Panc1 (cell line): ENCODE data around the gene ZNF691. TPM values are rescaled to one million over a fixed set of nuclear protein-coding genes. Genes with fewer than 3 reads are reported as not detected.
"Not testable (repeated sequence)": the region's sequence is repeated elsewhere in the genome, so short reads cannot be mapped to it uniquely, and the experiment has no call there.

Experiments
- ATAC-seq: fragments of 200-7000 bp; cut with Tn5 transposase; 2 replicates; pipeline ENCODE4 v1.9.1; 2020; ENCODE audit warnings: mild to moderate bottlenecking, moderate library complexity
- BruUV-seq: library from RNA; stranded (reverse); fragments of 400-500 nt; replicated peaks from 2 replicates; lab custom pipeline; 2021; lab: Mats Ljungman, UMichigan
- CTCF ChIA-PET: fragments of 300-600 bp; sonication (Branson Sonifier 250); formaldehyde crosslinking; loops from one replicate; lab custom pipeline; 2022; ENCODE audit warnings: antibody characterized with exemption; lab: Charles Lee
- POLR2A ChIA-PET: fragments of 300-600 bp; sonication (Branson Sonifier 250); formaldehyde crosslinking; loops from one replicate; lab custom pipeline; 2022; ENCODE audit warnings: antibody characterized with exemption; lab: Charles Lee
- DNase-seq: peaks from one replicate; pipeline ENCODE4 v3.0.0-alpha.2; 2010; ENCODE audit warnings: low read depth, low spot score
- H3K27ac ChIP-seq: 2 replicates; pipeline ENCODE4 v1.5.1; 2011; ENCODE audit warnings: mild to moderate bottlenecking, low read length, inconsistent platforms
- H3K27me3 ChIP-seq: fragments of 200-500 bp; sonication (Bioruptor generic); 2 replicates; pipeline ENCODE4 v1.6.0; 2014; ENCODE audit warnings: low read length, inconsistent platforms; ENCODE audit not compliant: control insufficient read depth, insufficient read depth
- H3K36me3 ChIP-seq: fragments of 200-500 bp; sonication (Bioruptor generic); 2 replicates; pipeline ENCODE4 v1.5.1; 2014; ENCODE audit warnings: inconsistent platforms, mild to moderate bottlenecking, low read length, moderate library complexity; ENCODE audit not compliant: control insufficient read depth, insufficient read depth
- H3K4me1 ChIP-seq: 2 replicates; pipeline ENCODE4 v1.5.1; 2011; ENCODE audit warnings: inconsistent platforms, mild to moderate bottlenecking, low read length, moderate library complexity; ENCODE audit not compliant: control insufficient read depth, insufficient read depth
- H3K4me3 ChIP-seq, 2 experiments: 2 replicates each; pipeline ENCODE4 v1.5.1; 2011 to 2012; ENCODE audit warnings: low read depth in 2 of 2, low read length in 2 of 2, mild to moderate bottlenecking in 2 of 2, inconsistent platforms in 1 of 2, moderate library complexity in 1 of 2
- H3K9me3 ChIP-seq: fragments of 200-500 bp; sonication (Bioruptor generic); 2 replicates; pipeline ENCODE4 v1.5.1; 2014; ENCODE audit warnings: low read depth, mild to moderate bottlenecking, inconsistent platforms, low read length, moderate library complexity; ENCODE audit not compliant: control insufficient read depth, insufficient read depth
- CTCF ChIP-seq: fragments of 450-650 bp; IDR thresholded peaks from 2 replicates; pipeline ENCODE4 v1.5.1; 2017; ENCODE audit warnings: mild to moderate bottlenecking
- POLR2AphosphoS5 ChIP-seq: IDR thresholded peaks from 2 replicates; pipeline ENCODE4 v1.6.1; 2012; ENCODE audit warnings: mild to moderate bottlenecking, low read depth, low read length, moderate library complexity
- SIN3A ChIP-seq: IDR thresholded peaks from 2 replicates; pipeline ENCODE4 v1.6.1; 2012; ENCODE audit warnings: low read depth, mild to moderate bottlenecking, low read length, moderate library complexity, borderline replicate concordance; ENCODE audit not compliant: insufficient read depth
- TCF7L2 ChIP-seq: IDR thresholded peaks from 2 replicates; pipeline ENCODE4 v1.6.1; 2011; ENCODE audit warnings: mild to moderate bottlenecking, low read depth, low read length, inconsistent platforms
- in situ Hi-C: cut with HindIII; loops from 2 replicates; pipeline ENCODE4 v1.10.0; 2016; ENCODE audit warnings: low sequenced_read_pairs, low pct_unique_long_range_greater_than_20kb
- intact Hi-C: fragments of 100-400 bp; cut with micrococcal nuclease; formaldehyde crosslinking; loops from one replicate; pipeline ENCODE4 v1.10.0; 2022; ENCODE audit not compliant: unreplicated experiment
- total RNA-seq: library from RNA; stranded (reverse); gene quantifications from one replicate; pipeline ENCODE4 v1.2.1, GENCODE V29; 2021; ENCODE audit not compliant: unreplicated experiment
- TF ChIP-seq, protein P1 (sequence below), 2 experiments: IDR thresholded peaks; 2 replicates each; pipeline ENCODE4 v1.6.1; 2011 to 2012; ENCODE audit warnings: low read depth in 2 of 2, control low read depth in 1 of 2, low read length in 1 of 2, mild to moderate bottlenecking in 1 of 2, moderate library complexity in 1 of 2; ENCODE audit not compliant: insufficient read depth in 1 of 2

Gene ZNF691
- total RNA-seq, 1 experiment from 2014 or later: 9.9 TPM

- in situ Hi-C loops: no loop called here
- TF ChIP-seq, protein P1, sequence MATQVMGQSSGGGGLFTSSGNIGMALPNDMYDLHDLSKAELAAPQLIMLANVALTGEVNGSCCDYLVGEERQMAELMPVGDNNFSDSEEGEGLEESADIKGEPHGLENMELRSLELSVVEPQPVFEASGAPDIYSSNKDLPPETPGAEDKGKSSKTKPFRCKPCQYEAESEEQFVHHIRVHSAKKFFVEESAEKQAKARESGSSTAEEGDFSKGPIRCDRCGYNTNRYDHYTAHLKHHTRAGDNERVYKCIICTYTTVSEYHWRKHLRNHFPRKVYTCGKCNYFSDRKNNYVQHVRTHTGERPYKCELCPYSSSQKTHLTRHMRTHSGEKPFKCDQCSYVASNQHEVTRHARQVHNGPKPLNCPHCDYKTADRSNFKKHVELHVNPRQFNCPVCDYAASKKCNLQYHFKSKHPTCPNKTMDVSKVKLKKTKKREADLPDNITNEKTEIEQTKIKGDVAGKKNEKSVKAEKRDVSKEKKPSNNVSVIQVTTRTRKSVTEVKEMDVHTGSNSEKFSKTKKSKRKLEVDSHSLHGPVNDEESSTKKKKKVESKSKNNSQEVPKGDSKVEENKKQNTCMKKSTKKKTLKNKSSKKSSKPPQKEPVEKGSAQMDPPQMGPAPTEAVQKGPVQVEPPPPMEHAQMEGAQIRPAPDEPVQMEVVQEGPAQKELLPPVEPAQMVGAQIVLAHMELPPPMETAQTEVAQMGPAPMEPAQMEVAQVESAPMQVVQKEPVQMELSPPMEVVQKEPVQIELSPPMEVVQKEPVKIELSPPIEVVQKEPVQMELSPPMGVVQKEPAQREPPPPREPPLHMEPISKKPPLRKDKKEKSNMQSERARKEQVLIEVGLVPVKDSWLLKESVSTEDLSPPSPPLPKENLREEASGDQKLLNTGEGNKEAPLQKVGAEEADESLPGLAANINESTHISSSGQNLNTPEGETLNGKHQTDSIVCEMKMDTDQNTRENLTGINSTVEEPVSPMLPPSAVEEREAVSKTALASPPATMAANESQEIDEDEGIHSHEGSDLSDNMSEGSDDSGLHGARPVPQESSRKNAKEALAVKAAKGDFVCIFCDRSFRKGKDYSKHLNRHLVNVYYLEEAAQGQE (IDR thresholded peaks at IDR 0.05; ENCODE audit: insufficient read depth in 1 of 2, low read depth in 2 of 2, low read length in 1 of 2): no peak
- TF ChIP-seq POLR2AphosphoS5 (no peak), SIN3A (no peak), CTCF (no peak), TCF7L2 (no peak)
- Histone ChIP-seq H3K27ac (no peak overlapping the region), H3K9me3 (no peaks in the 10 kb centered on the region), H3K27me3 (peaks cover 7% of the 10 kb centered on the region; the same call in 1 of the 2 replicates), H3K36me3 (no peaks in the 10 kb centered on the region), H3K4me1 (no peaks in the 10 kb centered on the region), H3K4me3 (no peak overlapping the region)
- BruUV-seq: no TSS peak
- intact Hi-C loops: no loop called here
- ChIA-PET CTCF (no interaction called here), POLR2A (no interaction called here)
- ATAC-seq (no peak), DNase-seq (no peak)
Measured at GRCh38 chr1:42866549-42866948, 20.1 kb downstream of the ZNF691 start.

- H3K9me3 ChIP-seq, intact Hi-C loops, H3K4me3 ChIP-seq, POLR2A ChIA-PET, ATAC-seq, H3K36me3 ChIP-seq, BruUV-seq, CTCF ChIA-PET, H3K4me1 ChIP-seq, in situ Hi-C loops, DNase-seq, H3K27ac ChIP-seq, H3K27me3 ChIP-seq: not testable (repeated sequence)
Measured at GRCh38 chr1:42868466-42868865, 22.1 kb downstream of the ZNF691 start.

- BruUV-seq, H3K27ac ChIP-seq, POLR2A ChIA-PET, H3K4me1 ChIP-seq, H3K9me3 ChIP-seq, in situ Hi-C loops, H3K36me3 ChIP-seq, H3K4me3 ChIP-seq, intact Hi-C loops, CTCF ChIA-PET, ATAC-seq, H3K27me3 ChIP-seq, DNase-seq: not testable (repeated sequence)
Measured at GRCh38 chr1:42869254-42869653, 22.8 kb downstream of the ZNF691 start.

- POLR2A ChIA-PET, BruUV-seq, intact Hi-C loops, CTCF ChIA-PET, H3K4me3 ChIP-seq, H3K4me1 ChIP-seq, DNase-seq, ATAC-seq, H3K9me3 ChIP-seq, in situ Hi-C loops, H3K36me3 ChIP-seq, H3K27ac ChIP-seq, H3K27me3 ChIP-seq: not testable (repeated sequence)
Measured at GRCh38 chr1:42869751-42870150, 23.3 kb downstream of the ZNF691 start.

- H3K27me3 ChIP-seq, ATAC-seq, H3K27ac ChIP-seq, intact Hi-C loops, BruUV-seq, POLR2A ChIA-PET, in situ Hi-C loops, H3K9me3 ChIP-seq, H3K36me3 ChIP-seq, CTCF ChIA-PET, H3K4me1 ChIP-seq, DNase-seq, H3K4me3 ChIP-seq: not testable (repeated sequence)
Measured at GRCh38 chr1:42873108-42873507, 26.7 kb downstream of the ZNF691 start.
